Hematopoietic multipotent progenitor cell treated with erythropoietin and hydrocortisone succinate and interleukin-3 and kit ligand, for 17 days (in vitro differentiated cells): ENCODE measurements around the gene SLC35F1.
"Not testable (repeated sequence)": the region's sequence is repeated elsewhere in the genome, so short reads cannot be mapped to it uniquely, and the experiment has no call there.

ENCODE experiments used
- DNase-seq: peaks from one replicate; pipeline ENCODE4 v3.0.0-alpha.2; 2015; ENCODE audit warnings: low spot score

The SLC35F1 gene

GRCh38 chr6:117927866-117928265, 20.8 kb downstream of the SLC35F1 start:
- no peak for DNase-seq

- no peak for DNase-seq
Measured at GRCh38 chr6:117928833-117929232, 21.8 kb downstream of the SLC35F1 start.

GRCh38 chr6:117929501-117929900, 22.4 kb downstream of the SLC35F1 start:
- DNase-seq = no peak

DNA sequence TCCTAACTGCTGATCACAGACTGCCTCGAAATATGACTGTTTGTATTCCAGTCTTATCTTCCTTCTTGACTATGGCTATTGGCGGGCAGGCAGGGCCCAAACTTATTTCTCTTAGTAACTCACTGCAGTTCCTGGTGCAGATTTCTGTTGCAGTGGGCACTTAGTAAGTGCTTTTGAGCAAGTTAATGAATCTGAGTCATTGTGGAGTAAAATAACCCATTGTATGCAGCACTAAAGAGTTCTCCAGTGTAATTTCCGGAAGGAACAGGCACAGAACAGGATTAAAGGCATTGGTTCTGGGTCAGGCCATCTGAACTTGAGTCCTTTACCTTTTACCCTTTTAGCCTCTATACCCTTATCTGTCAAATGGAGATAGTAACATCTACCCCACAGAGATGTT, 23.6 kb downstream of the SLC35F1 start:
- DNase-seq = no peak

GRCh38 chr6:117932001-117932400, 24.9 kb downstream of the SLC35F1 start:
- DNase-seq = no peak

GRCh38 chr6:117932676-117933075, 25.6 kb downstream of the SLC35F1 start:
- DNase-seq = no peak

DNA sequence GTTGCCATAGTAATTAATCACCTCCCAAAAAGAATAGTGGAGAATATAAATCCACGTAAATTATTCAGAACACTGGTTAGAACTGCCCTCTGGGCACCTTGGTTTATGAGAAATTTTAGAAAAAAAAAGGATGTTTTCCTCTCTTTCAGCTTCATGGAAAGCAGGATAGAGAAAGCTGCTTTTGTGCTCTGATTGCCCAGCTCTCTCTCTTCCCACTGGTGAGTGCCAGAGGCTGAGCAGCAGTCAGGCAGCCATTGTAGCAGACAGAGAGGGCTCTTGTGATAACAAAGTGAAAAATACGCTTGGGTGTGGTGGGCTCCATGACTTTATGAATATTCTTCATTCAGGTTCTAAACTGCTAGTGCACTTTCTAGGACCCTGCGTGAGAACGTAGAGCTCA, 26.4 kb downstream of the SLC35F1 start:
- DNase-seq = no peak

GRCh38 chr6:117938311-117938995, 31.4 kb downstream of the SLC35F1 start:
- no peak for DNase-seq

- no peak for DNase-seq
Measured at GRCh38 chr6:117947234-117947633, 40.2 kb downstream of the SLC35F1 start.

- DNase-seq = no peak
Measured at GRCh38 chr6:117951783-117952182, 44.7 kb downstream of the SLC35F1 start.

- no peak for DNase-seq
Measured at GRCh38 chr6:117955684-117956256, 48.7 kb downstream of the SLC35F1 start.

DNA sequence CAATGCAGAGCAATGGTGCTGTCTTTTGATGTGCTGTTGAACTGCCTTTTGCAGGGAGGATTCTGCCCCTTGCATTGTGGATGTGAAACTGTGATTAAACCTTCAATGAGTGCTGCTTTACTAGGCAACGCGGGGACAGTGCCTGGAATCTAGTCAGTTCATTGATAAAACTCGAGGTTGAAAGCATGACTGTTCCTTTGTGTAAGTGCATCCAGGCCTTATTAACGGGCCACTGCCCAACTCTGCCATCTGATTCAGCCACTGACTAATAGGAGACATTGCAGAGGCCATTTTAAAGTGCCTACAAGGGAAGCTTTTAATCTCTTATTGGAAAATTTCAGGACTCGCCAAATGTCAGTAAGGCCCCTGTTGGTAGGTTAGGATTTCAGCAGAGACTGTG, 49.3 kb downstream of the SLC35F1 start:
- DNase-seq = no peak

- no peak for DNase-seq
Measured at GRCh38 chr6:117958536-117958935, 51.5 kb downstream of the SLC35F1 start.

GRCh38 chr6:117960877-117961276, 53.8 kb downstream of the SLC35F1 start:
- DNase-seq = no peak

DNA sequence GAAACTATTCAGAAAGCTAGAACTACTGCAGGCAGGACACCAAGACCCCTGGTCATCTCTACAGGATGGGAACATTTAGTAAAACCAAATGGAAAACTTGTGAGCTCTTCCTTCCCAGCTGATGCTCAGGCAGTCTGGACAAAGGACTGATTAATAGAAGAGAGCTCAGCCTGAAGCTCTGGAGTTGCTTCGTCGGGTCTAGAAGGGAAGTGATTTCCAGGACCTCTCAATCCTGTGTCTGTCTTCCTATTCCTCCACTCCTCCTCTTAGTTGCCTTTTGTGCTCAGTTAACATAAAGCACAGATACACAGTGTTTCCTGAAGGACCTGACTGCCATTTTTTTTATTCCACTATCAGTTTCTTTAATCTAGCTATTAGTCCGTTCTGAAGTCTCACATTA, 54.2 kb downstream of the SLC35F1 start:
- no peak for DNase-seq

GRCh38 chr6:117965763-117966162, 58.7 kb downstream of the SLC35F1 start:
- not testable (repeated sequence) for DNase-seq

DNA sequence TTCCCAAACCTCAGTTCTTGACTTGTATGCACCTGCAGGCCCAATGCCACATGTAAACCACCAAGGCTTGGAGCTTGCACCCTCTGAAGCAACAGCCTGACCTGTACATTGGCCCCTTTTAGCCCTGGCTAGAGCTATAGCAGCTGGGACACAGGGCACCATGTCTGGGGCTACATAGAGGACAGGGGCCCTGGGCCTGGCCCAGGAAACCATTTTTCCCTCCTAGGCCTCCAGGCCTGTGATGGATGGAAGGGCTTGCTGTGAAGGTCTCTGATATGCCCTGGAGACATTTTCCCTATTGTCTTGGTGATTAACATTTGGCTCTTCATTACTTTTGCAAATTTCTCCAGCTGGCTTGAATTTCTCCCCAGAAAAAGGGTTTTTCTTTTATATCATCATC, 64.6 kb downstream of the SLC35F1 start:
- no peak for DNase-seq

- no peak for DNase-seq
Measured at GRCh38 chr6:117974914-117975627, 68.0 kb downstream of the SLC35F1 start.

DNA sequence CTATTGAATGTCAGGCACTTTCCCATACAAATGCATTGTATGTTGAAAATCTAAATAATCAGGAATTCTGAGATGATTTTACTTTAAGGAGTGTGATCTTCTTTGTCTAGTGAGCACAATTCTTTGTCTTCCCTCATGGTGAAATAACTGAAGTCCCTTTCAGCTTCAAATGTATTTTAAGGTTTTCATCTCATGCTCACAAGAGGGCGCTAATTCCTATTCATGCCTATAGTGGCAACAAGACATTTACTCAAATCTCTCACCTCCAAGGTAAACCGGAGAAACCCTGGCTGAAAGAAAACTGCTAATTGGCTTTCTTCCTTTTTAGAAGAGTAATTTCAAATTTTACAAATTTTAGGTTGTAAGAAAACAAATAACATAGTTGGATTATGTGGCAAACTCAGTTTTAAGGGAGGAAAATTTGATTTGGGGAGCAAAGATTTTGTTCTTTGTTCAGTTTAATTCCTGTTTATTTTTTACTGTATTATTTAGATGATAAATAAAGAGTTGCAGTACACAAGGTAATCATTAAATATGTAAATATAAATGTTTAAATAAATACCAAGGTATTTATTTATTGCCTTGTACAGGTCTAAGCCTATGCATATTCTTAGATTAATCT, 69.1 kb downstream of the SLC35F1 start:
- DNase-seq = peak; percentile 21

- DNase-seq = no peak
Measured at GRCh38 chr6:117985916-117986315, 78.9 kb downstream of the SLC35F1 start.

DNA sequence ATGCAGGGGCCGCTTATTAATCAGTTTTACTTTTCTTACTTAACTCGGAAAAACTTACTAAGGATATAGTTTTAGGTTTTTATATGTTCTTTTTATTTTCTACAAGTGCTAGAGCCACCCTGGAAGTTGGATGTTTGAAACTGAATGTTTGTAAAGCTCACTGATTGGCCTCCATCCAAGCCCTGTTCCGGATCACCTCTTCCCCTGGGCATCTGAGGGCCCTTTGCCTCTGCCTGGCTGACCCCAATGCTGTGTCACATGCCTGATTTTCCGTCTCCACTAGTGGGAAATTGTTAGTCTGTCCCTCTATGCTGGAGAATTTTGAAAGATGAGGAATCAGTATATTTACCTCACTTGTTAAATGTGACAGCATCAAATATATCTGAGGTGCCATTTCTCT, 79.3 kb downstream of the SLC35F1 start:
- no peak for DNase-seq

DNA sequence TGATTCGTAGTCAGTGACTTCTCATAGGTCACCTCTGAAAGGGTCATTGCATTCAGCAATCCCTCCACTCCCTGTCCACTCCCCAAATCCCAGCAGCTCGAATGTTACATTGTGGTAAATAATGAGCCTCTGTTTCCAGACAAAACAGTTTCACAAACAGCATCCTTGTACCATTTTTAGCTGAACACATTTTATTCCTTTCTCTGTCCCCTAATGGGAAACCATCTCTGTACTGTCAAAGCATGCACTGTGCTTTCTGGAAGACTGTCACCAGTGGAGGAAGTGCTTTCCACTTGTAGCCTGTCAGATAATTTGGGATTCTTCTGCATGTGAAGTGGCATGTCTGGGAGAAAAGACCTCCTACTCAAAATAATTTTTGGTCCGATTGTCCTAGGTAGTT, 82.0 kb downstream of the SLC35F1 start:
- DNase-seq = no peak

GRCh38 chr6:117990151-117990550, 83.1 kb downstream of the SLC35F1 start:
- no peak for DNase-seq
